Activated T-cell treated with anti-CD3 and anti-CD28 coated beads, Interleukin-2, amount 50 U/mL, for 24 hours (primary cell): Measurements from ENCODE around the gene VGLL4.
A peak's percentile ranks its signal among the peaks of the same experiment; 100 is the strongest.

Experiments used
- DNase-seq: peaks from one replicate; pipeline ENCODE4 v3.0.0-alpha.2; 2020
- H3K27ac Mint-ChIP-seq: 2 replicates; pipeline ENCODE4 v1.8.0; 2020; ENCODE audit warnings: mild to moderate bottlenecking, mixed read lengths
- H3K27me3 Mint-ChIP-seq: 2 replicates; pipeline ENCODE4 v1.8.0; 2020; ENCODE audit warnings: mixed read lengths
- H3K36me3 Mint-ChIP-seq: 2 replicates; pipeline ENCODE4 v1.8.0; 2020; ENCODE audit warnings: low read depth, mixed read lengths
- H3K4me1 Mint-ChIP-seq: 2 replicates; pipeline ENCODE4 v1.8.0; 2020; ENCODE audit warnings: low read depth, mixed read lengths
- H3K4me3 Mint-ChIP-seq: 2 replicates; pipeline ENCODE4 v1.8.0; 2020; ENCODE audit warnings: mild to moderate bottlenecking, moderate library complexity, mixed read lengths
- H3K9me3 Mint-ChIP-seq: 2 replicates; pipeline ENCODE4 v1.8.0; 2020; ENCODE audit warnings: mixed read lengths

Gene VGLL4

GRCh38 chr3:11546657-11547302, 96.9 kb downstream of the VGLL4 start:
- H3K27me3 Mint-ChIP-seq = no peaks in the 10 kb centered on the region
- H3K27ac Mint-ChIP-seq = peak overlapping the region; percentile 76
- H3K4me3 Mint-ChIP-seq = no peak overlapping the region
- H3K9me3 Mint-ChIP-seq = peaks cover 12% of the 10 kb centered on the region
- DNase-seq = no peak
- H3K36me3 Mint-ChIP-seq = peaks cover 30% of the 10 kb centered on the region
- peaks cover 13% of the 10 kb centered on the region for H3K4me1 Mint-ChIP-seq

GRCh38 chr3:11545186-11545851, 98.4 kb downstream of the VGLL4 start:
- Mint-ChIP-seq H3K9me3 (peaks cover 12% of the 10 kb centered on the region), H3K27ac (no peak overlapping the region), H3K4me1 (peaks cover 13% of the 10 kb centered on the region), H3K4me3 (no peak overlapping the region), H3K36me3 (peaks cover 24% of the 10 kb centered on the region), H3K27me3 (no peaks in the 10 kb centered on the region)
- no peak for DNase-seq

- no peak overlapping the region for H3K27ac Mint-ChIP-seq
- H3K4me1 Mint-ChIP-seq = peaks cover 13% of the 10 kb centered on the region
- H3K9me3 Mint-ChIP-seq = peaks cover 12% of the 10 kb centered on the region
- no peaks in the 10 kb centered on the region for H3K27me3 Mint-ChIP-seq
- H3K36me3 Mint-ChIP-seq = peaks cover 22% of the 10 kb centered on the region
- H3K4me3 Mint-ChIP-seq = no peak overlapping the region
- DNase-seq = no peak
Observed at GRCh38 chr3:11544412-11545181, 99.1 kb downstream of the VGLL4 start.

- H3K4me1 Mint-ChIP-seq = peaks cover 13% of the 10 kb centered on the region
- no peak for DNase-seq
- H3K36me3 Mint-ChIP-seq = peaks cover 18% of the 10 kb centered on the region
- no peak overlapping the region for H3K27ac Mint-ChIP-seq
- H3K27me3 Mint-ChIP-seq = no peaks in the 10 kb centered on the region
- H3K4me3 Mint-ChIP-seq = no peak overlapping the region
- H3K9me3 Mint-ChIP-seq = peaks cover 12% of the 10 kb centered on the region
Observed at GRCh38 chr3:11543948-11544387, 99.7 kb downstream of the VGLL4 start.

GRCh38 chr3:11543141-11543947, 100.4 kb downstream of the VGLL4 start:
- peak overlapping the region; percentile 59 for H3K27ac Mint-ChIP-seq

GRCh38 chr3:11542551-11542950, 101.2 kb downstream of the VGLL4 start:
- Mint-ChIP-seq H3K36me3 (peaks cover 10% of the 10 kb centered on the region), H3K27me3 (no peaks in the 10 kb centered on the region), H3K9me3 (peaks cover 10% of the 10 kb centered on the region), H3K4me1 (peaks cover 6% of the 10 kb centered on the region), H3K4me3 (no peak overlapping the region), H3K27ac (no peak overlapping the region)
- no peak for DNase-seq

More at GRCh38 chr3:11543141-11543947, 100.4 kb downstream of the VGLL4 start:
- peaks cover 12% of the 10 kb centered on the region for H3K36me3 Mint-ChIP-seq
- no peaks in the 10 kb centered on the region for H3K27me3 Mint-ChIP-seq
- no peak overlapping the region for H3K4me3 Mint-ChIP-seq
- H3K4me1 Mint-ChIP-seq = peaks cover 8% of the 10 kb centered on the region
- no peak for DNase-seq
- H3K9me3 Mint-ChIP-seq = peaks cover 12% of the 10 kb centered on the region

GRCh38 chr3:11541321-11542303, 102.1 kb downstream of the VGLL4 start:
- no peak for DNase-seq
- H3K27ac Mint-ChIP-seq = no peak overlapping the region

GRCh38 chr3:11539677-11540076, 104.0 kb downstream of the VGLL4 start:
- Mint-ChIP-seq H3K9me3 (no peaks in the 10 kb centered on the region), H3K4me1 (no peaks in the 10 kb centered on the region), H3K4me3 (no peak overlapping the region), H3K27me3 (no peaks in the 10 kb centered on the region), H3K36me3 (no peaks in the 10 kb centered on the region), H3K27ac (no peak overlapping the region)
- no peak for DNase-seq

More at GRCh38 chr3:11541321-11542303, 102.1 kb downstream of the VGLL4 start:
- H3K36me3 Mint-ChIP-seq = peaks cover under 1% of the 10 kb centered on the region
- H3K9me3 Mint-ChIP-seq = peaks cover under 1% of the 10 kb centered on the region
- H3K4me1 Mint-ChIP-seq = no peaks in the 10 kb centered on the region
- no peak overlapping the region for H3K4me3 Mint-ChIP-seq
- no peaks in the 10 kb centered on the region for H3K27me3 Mint-ChIP-seq

- DNase-seq = no peak
- no peaks in the 10 kb centered on the region for H3K36me3 Mint-ChIP-seq
Observed at GRCh38 chr3:11539218-11539617, 104.5 kb downstream of the VGLL4 start.

GRCh38 chr3:11538581-11538980, 105.1 kb downstream of the VGLL4 start:
- Mint-ChIP-seq H3K27me3 (no peaks in the 10 kb centered on the region), H3K27ac (no peak overlapping the region), H3K9me3 (no peaks in the 10 kb centered on the region), H3K4me1 (no peaks in the 10 kb centered on the region), H3K4me3 (no peak overlapping the region), H3K36me3 (no peaks in the 10 kb centered on the region)
- no peak for DNase-seq

More at GRCh38 chr3:11539218-11539617, 104.5 kb downstream of the VGLL4 start:
- Mint-ChIP-seq H3K4me3 (no peak overlapping the region), H3K9me3 (no peaks in the 10 kb centered on the region), H3K27me3 (no peaks in the 10 kb centered on the region), H3K27ac (no peak overlapping the region), H3K4me1 (no peaks in the 10 kb centered on the region)

GRCh38 chr3:11536936-11537612, 106.6 kb downstream of the VGLL4 start:
- no peak for DNase-seq
- Mint-ChIP-seq H3K4me1 (no peaks in the 10 kb centered on the region), H3K27ac (no peak overlapping the region), H3K27me3 (no peaks in the 10 kb centered on the region), H3K9me3 (no peaks in the 10 kb centered on the region), H3K4me3 (no peak overlapping the region), H3K36me3 (no peaks in the 10 kb centered on the region)

- Mint-ChIP-seq H3K9me3 (no peaks in the 10 kb centered on the region), H3K27ac (no peak overlapping the region), H3K4me1 (no peaks in the 10 kb centered on the region)
Observed at GRCh38 chr3:11536132-11536935, 107.4 kb downstream of the VGLL4 start.

More at GRCh38 chr3:11536132-11536935, 107.4 kb downstream of the VGLL4 start:
- Mint-ChIP-seq H3K27me3 (no peaks in the 10 kb centered on the region), H3K4me3 (no peak overlapping the region), H3K36me3 (no peaks in the 10 kb centered on the region)
- DNase-seq = no peak
